GM21737 (cell line): ENCODE results near the gene SAXO1.

Experiments used
- ATAC-seq: cut with Tn5 transposase; IDR thresholded peaks from one replicate; pipeline ENCODE4 v1.9.1; 2021; ENCODE audit warnings: mild to moderate bottlenecking, moderate library complexity; ENCODE audit not compliant: unreplicated experiment

Gene SAXO1

DNA sequence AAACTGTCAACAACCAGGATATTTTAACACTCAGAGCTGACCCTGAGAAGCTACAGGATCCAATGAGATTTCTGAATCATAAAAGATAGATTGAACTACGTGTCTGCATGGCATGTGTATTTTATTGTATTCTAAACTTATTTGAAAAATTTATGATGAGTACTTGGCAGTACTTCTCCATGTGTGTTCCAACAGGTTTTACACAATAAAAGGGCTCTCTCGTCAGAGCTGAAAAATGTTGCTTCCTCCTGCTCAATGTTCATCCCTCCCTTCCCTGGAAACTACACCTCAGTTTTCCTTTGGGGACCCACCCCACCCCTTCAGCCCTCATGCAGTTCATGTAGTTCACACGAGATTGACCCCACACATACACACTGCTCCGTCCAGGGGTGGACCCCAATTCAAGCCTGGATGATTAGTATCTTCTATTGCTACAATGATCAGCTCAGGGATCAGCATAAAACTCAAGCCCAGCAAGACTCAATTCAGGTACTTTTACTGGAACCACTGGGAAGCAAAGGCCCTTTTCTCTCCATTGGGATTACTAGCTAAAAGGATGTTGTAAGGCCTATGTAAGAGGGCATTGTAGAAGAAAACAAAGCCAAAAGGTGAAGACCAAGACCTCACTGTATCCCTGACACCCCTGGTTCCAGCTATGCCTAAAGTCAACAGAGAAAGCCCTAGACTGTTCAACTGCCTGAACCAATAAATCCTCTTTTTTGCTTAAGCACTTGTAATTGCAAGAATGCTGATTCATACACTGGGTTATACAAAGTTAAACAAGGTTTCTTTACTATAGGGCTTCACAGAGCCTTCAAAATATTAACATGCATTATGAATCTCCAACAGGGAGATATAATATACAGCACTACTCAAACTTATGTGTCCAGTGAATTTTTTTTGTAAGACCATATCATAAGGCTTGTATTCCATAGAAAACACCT is 112.6 kb downstream of the SAXO1 start:
- ATAC-seq: no peak

DNA sequence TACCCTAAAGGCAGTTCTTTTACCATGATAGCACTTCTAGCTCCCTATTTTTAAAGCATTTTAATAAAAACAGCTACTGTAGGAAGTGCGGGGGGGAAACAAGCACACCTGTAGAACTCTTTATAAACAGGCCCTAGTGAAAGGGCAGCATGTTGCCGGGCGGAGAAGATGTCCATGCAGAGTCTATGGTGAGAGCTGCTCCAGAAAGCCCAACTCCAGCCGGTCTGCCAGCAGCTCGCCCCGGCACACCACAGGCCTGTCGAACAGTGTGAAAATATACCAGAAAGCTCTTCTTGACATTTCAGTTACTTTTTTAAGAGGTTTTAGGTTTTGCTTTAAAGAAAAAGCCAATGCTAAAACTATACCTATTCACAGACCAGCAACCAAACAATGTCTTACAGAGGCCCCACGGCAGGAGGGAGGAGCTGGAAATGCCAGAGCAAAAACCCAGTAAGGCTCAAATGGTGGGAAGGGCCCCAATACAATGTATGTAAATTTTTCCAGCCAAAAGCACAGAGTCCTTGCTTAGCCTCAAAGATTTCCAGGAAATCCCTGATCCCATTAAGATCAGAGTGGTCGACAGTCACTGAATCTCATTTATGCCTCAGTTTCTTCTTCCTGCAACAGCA is 121.2 kb downstream of the SAXO1 start:
- ATAC-seq: no peak

DNA sequence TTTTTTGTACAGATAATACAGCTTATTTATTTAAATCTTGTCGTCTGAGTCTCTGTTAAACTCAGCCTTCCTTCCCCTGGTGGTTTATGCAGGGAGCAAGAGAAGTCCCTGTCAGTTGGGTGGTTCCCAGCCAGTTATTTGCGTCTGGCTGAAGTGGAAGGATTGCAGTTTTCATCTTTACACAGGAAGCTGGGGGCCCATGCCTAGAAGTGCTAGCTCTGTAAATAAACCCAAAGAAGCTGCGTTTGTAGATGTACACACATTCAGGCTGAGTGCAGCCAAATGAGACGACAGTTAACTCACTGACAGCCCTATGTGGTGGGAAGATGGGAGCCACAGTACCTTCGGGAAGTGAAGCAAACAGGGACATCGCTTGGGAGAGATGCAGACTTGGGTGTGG is 122.1 kb downstream of the SAXO1 start:
- no peak for ATAC-seq

DNA sequence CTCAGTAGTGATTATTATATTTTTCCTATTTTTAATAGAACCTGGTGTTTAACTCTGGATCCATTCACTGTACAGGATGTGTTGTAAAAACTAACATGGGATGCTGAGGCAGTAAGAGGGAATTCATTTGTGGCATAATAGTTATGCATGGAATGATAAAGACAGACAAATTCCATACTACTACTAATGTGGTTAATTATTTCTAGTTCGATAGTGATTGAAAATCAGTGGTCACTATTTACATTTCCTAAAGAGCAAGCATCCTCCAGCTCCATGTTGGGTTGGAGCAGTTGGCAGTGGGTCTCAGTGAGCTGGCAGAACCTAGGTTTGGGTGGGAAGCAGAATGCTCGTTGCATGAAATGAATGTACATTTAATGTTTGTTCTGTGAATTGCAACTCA is 122.6 kb downstream of the SAXO1 start:
- no peak for ATAC-seq

DNA sequence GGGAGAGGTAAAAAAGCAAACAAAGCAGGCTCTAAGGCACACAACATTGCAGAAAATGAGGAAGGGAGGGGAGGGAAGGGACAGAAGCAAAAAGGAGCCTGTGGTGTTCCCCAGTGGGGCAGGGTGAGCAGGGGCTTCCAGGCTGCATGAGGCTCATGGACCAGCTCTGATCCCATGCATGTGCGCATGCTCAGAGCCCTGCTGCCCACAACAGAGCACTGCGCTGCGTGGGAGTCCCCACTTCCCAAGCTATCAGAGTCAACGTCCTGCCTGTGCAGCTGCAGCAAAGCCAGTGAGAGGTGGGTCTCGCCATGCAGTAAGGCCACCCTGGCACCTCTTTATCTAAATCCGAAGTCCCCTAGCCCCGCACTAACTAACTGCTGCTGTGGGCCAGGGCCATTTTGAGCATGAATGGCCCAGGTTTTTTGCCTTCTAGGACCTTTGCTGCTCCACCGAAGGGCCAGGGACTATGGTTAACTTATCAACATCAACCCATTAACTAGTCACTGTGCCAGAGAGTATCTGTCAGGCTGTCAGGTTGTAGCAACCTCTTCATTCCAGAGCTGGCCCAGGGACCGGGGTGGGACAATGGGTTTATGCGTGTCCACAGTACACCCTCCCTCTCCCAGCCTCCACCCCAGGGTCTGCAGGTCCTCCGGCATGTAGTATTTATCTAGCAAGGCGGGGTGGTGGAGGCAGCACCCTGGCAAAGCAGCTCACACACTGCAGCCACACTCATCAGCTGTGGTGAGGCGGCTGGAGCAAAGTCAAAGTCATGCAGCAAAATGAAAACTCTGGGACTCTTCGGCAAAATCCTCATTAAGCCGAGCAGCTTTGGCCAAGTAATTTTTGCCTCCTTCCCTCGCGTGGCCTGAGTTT is 123.6 kb downstream of the SAXO1 start:
- ATAC-seq: no peak

DNA sequence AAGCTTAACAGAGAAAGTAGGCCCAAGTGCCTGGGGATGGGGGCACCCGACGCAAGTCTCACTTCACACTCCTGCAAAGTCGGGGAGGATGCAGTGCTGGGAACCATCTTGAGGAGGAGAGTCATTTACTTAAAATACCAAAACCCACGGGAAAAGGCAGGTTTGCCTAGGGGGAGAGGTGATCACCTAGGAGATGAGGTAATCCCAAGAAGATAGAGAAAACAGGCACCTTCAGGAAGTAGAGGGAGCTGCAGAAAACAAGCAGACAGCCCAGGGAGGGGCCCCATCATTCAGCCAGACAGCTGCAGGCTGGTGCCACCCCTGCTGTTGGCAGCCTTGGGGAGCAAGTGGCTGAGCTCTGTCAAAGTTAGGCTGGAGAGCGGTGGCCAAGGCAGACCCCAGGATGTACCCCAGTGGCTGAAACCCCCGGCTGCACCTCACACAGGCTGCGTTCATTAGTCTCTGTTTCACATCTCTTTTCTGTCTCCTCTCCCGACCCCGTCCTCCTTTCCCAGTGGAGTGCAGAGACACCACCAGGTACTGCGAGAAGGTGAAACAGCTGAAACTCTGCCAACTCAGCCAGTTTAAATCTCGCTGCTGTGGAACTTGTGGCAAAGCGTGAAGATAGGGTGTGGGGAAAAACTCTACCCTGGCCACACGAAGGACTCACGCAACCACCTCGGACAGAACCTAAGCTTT is 124.9 kb downstream of the SAXO1 start:
- no peak for ATAC-seq

DNA sequence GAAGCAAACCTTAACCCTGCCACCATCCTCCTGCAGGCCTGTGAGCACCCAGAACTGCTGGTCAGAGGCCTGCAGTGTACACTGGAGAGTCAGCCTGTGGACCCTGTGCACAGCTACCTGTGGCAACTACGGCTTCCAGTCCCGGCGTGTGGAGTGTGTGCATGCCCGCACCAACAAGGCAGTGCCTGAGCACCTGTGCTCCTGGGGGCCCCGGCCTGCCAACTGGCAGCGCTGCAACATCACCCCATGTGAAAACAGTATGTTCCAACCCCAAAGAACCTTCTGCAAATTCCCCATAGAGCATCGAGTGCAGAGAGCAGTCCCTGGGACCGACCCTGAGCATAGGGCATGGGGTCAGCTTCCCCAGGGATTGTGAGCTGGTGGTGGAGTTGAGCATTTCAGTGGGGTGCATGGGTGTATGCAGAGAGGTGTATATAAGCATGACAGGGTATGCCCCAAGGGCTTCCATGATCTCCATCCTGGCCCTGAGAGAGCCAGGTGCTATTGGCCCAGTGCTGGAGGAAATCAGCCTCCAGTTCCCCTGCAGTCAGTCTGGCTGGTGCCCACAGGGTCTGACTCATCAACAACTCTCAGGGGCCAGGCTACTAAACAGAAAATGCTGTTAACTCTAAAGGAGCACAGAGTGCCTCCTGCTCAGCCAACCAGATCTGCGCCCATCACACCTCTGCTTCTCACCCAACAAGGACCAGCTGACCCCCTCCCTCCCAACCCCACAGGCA is 126.2 kb downstream of the SAXO1 start:
- no peak for ATAC-seq

DNA sequence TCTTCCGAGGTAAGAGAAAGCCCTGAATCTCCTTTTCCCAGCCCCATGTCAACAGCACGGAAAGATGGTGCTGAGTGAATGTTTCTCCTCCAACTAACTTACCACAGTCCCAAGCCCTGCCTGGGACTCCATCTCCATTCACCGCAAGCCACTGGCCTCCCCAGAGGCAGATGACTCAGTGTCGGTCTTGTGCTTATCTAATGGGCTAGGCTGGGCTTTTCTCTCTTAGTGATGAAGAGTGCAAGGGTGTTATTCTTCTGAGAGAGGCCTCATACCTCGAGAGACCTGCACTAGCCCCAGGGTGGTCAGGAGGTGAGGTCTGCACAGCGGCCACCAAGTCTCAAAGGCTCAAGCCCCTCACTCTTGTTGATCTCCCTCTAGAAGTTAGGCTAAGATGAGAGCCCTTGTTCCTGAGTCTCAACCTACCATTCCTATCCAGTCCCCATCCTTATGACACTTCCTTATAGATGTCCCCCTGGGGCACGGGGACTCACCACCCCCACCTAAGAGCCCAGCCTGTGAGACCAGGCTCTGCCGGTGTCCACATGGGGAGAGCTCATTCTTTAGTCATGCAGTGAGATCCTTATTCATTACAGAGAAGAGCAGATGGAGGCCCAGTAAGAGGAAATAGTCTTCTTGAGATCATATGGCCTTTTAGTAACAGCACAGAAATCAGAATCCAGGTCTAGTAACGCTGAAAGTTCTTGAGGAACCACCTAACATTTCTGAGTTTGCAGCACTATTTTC is 127.0 kb downstream of the SAXO1 start:
- no peak for ATAC-seq

DNA sequence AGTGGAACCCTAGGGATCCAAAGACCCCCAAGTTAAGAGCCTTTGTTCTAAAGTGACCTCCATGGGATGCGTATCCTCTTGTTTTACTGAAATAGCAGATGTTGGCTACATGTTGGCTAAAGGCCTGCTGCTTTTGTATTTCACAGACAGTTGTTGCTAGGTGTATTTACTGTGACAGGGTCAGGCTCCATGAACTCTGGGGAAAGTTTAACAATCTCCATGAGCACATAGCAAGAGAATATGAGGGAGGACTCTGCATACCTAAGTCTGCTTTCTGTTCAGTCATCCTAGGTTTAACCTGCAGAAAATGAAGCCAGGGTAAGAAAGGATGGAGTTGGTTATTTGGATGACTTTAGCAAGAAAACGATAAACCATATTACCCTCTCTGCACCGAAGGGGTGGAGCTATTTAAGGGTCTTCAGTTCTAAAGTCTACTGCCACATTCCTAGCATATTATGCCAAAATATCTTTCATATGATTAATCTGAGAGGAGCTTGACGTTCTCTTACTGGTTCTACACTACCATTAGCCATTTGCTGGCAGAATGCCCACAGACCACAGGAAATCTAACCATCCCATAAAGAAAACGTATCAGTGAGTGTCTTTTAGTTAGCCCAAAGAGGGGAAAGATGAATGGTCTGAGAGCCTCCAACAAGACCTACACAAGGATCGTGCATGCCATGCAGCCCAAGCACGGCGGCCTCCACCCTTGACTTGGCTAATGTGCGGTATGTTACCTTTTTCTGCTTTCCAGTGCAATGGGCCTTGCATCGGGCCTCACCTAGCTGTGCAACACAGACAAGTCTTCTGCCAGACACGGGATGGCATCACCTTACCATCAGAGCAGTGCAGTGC is 127.8 kb downstream of the SAXO1 start:
- no peak for ATAC-seq

DNA sequence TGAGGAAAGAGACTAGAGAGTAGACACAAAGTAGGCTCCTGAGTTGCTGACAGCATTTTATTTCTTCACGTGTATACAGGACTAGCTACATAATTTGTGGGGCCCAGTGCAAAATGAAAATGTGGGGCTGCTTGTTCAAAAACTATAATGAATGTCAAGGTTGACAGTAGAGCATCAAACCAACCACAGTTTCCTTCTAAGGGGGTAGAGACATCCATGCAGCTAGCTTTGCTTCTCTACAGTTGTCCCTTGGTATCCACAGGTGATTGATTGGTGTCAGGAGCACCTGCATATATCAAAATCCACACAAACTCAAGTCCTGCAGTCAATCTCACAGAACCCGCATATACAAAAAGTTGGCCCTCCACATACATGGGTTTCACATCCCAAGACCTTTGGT is 129.6 kb downstream of the SAXO1 start:
- no peak for ATAC-seq

DNA sequence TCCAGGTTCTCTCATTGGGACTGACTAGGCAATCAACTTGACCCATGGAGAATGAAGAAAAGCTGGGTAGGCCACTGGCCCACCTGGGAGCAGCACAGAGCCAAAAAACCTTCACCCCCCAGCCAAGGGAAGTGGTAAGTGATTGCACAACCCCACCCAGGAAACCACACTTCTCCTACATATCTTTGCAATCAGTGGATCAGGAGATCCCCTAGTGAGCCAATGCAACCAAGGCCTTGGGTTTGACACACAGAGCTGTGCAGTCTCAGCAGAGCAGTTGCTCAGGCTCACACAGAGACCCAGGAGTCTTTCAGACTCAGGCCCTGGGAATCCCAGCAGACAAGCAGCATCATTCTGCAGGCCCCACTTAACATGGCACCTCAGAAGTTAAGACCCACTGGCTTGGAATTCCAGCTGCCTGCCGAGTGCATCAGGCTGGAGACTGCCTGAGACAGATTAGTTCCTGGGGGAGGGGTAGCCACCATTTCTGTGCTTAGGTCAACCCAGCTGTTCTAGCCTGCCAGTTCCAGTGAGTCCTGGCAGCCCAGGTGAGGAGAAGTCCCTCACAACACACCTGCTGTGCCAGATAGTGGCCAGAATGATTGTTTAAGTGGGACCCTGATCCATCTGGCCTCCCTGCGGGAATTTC is 136.4 kb downstream of the SAXO1 start:
- ATAC-seq: no peak

DNA sequence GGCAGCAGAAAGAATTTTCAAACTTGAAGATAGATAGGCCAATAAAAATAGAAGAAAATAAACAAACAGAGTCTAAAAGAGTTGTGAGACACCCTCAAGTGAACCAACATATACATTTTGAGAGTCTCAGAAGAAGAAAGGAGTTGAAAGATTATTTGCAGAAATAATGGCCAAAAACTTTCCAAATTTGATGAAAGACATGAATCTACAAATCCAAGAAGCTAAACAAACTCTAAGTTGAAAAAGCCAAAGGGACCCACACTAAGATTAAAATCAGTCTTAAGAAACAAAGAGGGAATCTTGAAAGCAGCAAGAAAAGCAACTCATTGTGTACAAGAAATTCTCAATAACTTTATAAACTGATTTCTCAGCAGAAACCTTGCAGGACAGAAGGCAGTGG is 137.0 kb downstream of the SAXO1 start:
- ATAC-seq: no peak

DNA sequence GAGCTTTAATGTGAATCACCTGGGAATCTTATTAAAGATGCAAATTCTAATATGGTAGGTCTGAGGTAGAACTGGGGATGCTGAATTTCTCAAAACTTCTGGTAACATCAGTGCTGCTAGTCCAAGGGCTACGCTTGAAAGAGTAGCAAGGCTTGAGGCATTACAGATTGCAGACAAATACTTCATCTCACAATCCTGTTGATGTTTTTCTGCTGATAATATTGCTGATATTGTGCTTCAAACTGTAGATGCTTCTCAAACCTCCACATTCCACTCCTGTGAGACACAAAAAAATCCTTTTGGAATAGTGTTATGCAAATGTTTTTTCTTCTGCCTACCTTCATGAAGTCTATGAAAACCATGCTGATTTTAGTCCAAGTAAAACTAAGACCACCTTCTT is 139.5 kb downstream of the SAXO1 start:
- no peak for ATAC-seq

DNA sequence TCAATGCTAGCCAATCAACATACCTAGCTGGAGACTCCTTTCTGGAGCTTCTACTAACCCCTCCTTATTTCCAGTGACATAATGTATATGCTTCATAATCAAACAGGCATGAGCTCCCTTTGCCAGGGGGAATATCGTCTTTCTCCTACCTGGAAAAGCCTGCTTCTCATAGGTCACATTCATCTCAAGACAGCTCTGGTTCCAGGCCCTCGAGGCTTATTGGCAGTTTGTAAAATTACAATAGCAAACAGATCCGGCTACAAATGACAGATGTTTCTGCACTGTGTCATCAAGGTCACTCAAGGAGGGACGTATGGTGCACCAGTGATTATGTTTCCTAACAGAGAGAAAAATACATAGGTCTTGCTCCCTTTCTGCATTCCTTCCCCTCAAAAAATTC is 140.0 kb downstream of the SAXO1 start:
- no peak for ATAC-seq

DNA sequence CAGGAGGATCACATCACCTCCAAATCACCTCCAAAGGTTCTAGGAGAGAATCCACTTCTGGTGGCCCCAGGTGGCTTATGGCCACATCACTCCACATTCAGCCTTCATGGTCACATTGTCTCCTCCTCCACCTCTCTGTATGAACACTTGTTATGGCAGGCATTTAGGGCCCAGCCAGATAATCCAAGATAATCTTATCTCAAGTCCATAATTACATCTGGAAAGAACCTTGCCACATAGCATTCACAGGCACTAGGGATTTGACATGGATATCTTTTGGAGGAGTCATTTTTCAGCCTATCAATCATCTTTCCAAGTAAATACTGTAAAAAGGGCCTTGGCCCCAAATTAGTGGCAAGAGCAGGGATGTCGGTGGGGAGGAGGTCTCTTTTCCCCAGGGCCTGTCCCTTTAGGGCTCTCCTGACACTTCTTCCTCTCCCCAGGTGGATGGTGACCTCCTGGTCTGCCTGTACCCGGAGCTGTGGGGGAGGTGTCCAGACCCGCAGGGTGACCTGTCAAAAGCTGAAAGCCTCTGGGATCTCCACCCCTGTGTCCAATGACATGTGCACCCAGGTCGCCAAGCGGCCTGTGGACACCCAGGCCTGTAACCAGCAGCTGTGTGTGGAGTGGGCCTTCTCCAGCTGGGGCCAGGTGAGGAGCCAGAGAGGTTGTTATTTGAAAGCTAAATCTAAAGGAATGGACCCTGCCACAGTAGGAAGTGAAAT is 140.9 kb downstream of the SAXO1 start:
- ATAC-seq: no peak

DNA sequence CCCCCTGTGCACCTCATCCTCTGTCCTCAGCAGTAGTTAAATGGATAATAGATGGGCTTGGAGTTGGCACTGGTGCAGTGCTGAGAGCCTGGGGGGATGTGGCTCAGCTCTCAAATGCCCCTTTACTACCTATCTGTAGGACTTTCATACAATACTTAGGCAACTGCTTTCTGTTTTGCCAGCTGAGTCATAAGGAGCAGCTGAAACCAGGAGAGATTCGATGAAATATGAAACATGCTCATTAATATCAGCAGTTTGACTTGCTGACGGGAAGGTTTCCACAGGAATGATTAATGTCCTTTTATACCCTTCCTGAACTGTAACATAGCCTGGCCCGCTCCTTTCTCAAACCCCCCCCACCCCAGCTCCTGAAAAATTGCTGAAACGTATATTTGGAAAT is 142.6 kb downstream of the SAXO1 start:
- ATAC-seq: peak; percentile 69

DNA sequence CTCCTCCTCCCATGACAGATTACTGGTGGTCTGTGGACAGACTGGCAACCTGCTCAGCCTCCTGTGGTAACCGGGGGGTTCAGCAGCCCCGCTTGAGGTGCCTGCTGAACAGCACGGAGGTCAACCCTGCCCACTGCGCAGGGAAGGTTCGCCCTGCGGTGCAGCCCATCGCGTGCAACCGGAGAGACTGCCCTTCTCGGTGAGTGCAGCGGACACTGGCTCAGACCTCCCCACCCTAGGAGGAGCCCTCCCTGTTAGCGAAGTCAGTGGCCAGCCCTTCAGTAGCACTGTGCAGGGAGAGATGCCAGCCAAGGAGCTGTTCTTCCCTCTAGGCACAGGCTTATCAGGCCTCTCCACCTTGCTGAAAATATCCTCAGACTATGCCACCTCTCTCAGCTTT is 143.5 kb downstream of the SAXO1 start:
- ATAC-seq: no peak
